Kidney epithelial cell (primary cell): Measurements from ENCODE around the gene DUSP5. TPM values are rescaled to one million over a fixed set of nuclear protein-coding genes. Genes with fewer than 3 reads are reported as not detected.
"Not testable (repeated sequence)": the region's sequence is repeated elsewhere in the genome, so short reads cannot be mapped to it uniquely, and the experiment has no call there.

Source experiments
- DNase-seq: peaks from one replicate; pipeline ENCODE4 v3.0.0-alpha.2; 2010; ENCODE audit warnings: low read depth
- H3K27me3 ChIP-seq: 2 replicates; pipeline ENCODE4 v1.6.0; 2011; ENCODE audit warnings: low read length; ENCODE audit not compliant: control insufficient read depth, insufficient read depth
- H3K36me3 ChIP-seq: 2 replicates; pipeline ENCODE4 v1.5.1; 2011; ENCODE audit warnings: low read length; ENCODE audit not compliant: control insufficient read depth, insufficient read depth
- H3K4me3 ChIP-seq: 2 replicates; pipeline ENCODE4 v1.5.1; 2011; ENCODE audit warnings: low read depth, mild to moderate bottlenecking, control low read depth, low read length
- CTCF ChIP-seq: IDR thresholded peaks from 2 replicates; pipeline ENCODE4 v1.5.1; 2011; ENCODE audit warnings: mild to moderate bottlenecking, moderate library complexity, low read length, control low read depth, inconsistent platforms; ENCODE audit not compliant: insufficient read depth, poor library complexity, severe bottlenecking
- total RNA-seq: library from RNA; depleted of rRNA; stranded (reverse); fragments of >200 nt; gene quantifications from 2 replicates; pipeline ENCODE4 v1.2.3, GENCODE V29; 2015

The DUSP5 gene
- total RNA-seq, 1 donor from 2014 or later: 88.4 TPM

- Histone ChIP-seq H3K27me3 (no peaks in the 10 kb centered on the region), H3K4me3 (no peak overlapping the region), H3K36me3 (no peaks in the 10 kb centered on the region)
- no peak for DNase-seq
- TF ChIP-seq CTCF: no peak
Observed at GRCh38 chr10:110529596-110530011, 31.9 kb downstream of the DUSP5 start.

DNA sequence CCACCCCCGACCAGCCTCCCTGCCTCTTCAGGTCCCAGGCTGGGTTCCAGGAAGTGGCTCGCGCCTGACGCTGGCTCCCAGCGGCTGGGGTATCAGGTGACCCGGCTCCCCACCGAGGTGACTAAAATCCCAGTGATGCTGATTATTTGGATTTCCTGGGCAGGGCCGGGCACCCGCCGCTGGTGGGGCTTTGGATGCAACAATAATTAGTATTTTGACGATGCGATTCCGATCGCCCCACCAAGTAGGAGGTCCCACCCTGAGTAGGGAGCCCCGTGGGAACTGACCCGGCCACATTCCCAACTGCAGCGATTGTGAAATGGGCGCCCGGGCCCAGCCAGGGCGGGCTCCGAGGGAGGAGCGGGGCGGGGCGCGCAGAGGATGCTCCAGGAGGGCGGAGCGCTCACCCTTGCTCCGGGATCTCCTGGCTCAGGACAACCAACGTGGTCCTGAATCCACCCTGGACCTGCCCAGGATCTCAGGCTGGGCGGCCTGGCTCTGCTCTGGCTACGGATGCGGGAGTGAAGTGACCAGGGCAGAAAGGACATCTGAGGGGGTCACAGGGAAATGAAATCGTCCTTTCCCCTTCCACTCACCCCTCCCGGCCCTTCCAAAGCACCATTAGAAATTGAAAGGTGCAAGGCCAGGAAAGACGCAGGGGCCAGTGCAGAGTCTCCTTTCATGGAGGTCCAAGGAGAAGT is 32.6 kb downstream of the DUSP5 start:
- no peak for DNase-seq
- H3K4me3 ChIP-seq: no peak overlapping the region
- H3K27me3 ChIP-seq: no peaks in the 10 kb centered on the region
- TF ChIP-seq CTCF: no peak
- no peaks in the 10 kb centered on the region for H3K36me3 ChIP-seq

DNA sequence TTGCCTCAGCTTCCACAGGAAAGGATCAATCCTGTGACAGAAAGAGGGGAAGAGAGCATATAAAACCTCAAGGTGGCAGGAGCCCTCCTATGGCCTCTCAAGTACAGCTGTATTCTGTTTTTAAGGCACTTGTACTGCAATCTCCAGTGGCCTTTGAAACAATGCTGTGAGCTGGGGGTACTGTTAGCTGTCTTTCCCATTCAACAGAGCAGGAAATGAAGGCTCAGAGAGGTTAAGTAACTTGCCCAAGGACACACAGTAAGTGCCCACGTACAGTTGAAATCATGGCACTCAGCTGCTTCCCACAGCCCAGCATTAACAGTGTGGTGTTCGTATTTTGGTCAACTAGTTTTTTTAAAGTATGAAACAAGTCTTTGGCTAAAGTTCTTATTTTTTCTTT is 34.0 kb downstream of the DUSP5 start:
- Histone ChIP-seq H3K36me3 (no peaks in the 10 kb centered on the region), H3K27me3 (no peaks in the 10 kb centered on the region), H3K4me3 (no peak overlapping the region)
- DNase-seq: no peak
- TF ChIP-seq CTCF: no peak

DNA sequence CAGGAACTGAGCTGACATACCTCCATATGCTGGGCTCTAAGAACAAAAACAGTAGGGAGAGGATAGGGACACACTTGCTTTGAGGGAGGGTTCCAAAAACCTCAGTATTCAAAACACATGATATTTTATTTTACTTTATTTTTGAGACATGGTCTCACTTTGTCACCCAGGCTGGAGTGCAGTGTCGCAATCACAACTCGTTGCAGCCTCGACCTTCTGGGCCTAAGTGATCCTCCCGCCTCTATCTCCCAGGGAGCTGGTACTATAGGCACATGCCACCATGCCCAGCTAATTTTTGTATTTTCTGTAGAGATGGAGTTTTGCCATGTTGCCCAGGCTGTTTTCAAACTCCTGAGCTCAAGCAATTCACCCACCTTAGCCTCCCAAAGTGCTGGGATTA is 34.9 kb downstream of the DUSP5 start:
- DNase-seq, H3K27me3 ChIP-seq, H3K4me3 ChIP-seq, H3K36me3 ChIP-seq: not testable (repeated sequence)

- H3K36me3 ChIP-seq: no peaks in the 10 kb centered on the region
- no peaks in the 10 kb centered on the region for H3K27me3 ChIP-seq
- no peak overlapping the region for H3K4me3 ChIP-seq
- DNase-seq: no peak
- no peak for TF ChIP-seq CTCF
Observed at GRCh38 chr10:110533149-110533548, 35.4 kb downstream of the DUSP5 start.

DNA sequence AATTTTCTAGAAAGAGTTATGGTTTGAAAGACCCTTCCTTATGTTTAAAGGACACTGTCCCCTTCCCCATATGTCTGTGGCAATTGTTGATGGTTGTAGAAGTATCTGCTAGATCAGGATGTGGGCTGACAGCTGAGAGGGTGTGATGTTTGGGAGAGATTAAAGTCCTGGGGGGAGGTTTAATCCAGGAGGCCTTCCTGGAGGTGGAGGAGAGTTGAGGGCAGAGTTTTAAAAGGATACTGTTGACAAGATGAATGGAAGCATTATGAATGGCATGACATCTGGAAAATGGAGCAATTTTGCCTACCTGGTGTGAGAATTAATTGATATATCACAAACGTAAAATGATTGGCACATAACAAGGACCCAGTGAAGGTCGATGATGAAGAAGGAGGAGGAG is 36.9 kb downstream of the DUSP5 start:
- DNase-seq: no peak
- no peak for TF ChIP-seq CTCF
- H3K27me3 ChIP-seq: no peaks in the 10 kb centered on the region
- H3K36me3 ChIP-seq: no peaks in the 10 kb centered on the region
- H3K4me3 ChIP-seq: no peak overlapping the region
